ENCODE data around the gene CEACAM21. TPM values are rescaled to one million over a fixed set of nuclear protein-coding genes. Genes with fewer than 3 reads are reported as not detected.

Gene CEACAM21
- total RNA-seq, 2 donors from 2014 or later, result 0.52 TPM; not detected in 1

GRCh38 chr19:41624937-41625336 lies 49.0 kb downstream of the CEACAM21 start:
- WGBS, 2 donors, result 46% methylated on average over 4 of the region's 4 CpGs; no CpG with 5 or more reads in 1 of the 2 donors
- no peaks in the 10 kb centered on the region for H3K36me3 ChIP-seq (replicated peaks in 1 of 2; ENCODE audit: insufficient read depth in 1 of 2, low read depth in 2 of 2)
- no peak for ATAC-seq

GRCh38 chr19:41626278-41626677 lies 50.3 kb downstream of the CEACAM21 start:
- Histone ChIP-seq H3K4me1 (peaks cover 11% of the 10 kb centered on the region), H3K9me3 (no peaks in the 10 kb centered on the region), H3K27me3 (no peaks in the 10 kb centered on the region), H3K4me3 (no peak overlapping the region), H3K27ac (peak overlapping the region in 1 of 4 donors; percentile 66), H3K36me3 (replicated peaks in 1 of 2; ENCODE audit: insufficient read depth in 1 of 2, low read depth in 2 of 2) (no peaks in the 10 kb centered on the region)
- 17 to 19% methylated on average over 3 of the region's 3 CpGs for whole genome bisulfite sequencing, 2 donors
- no peak for DNase-seq
- ATAC-seq, result no peak
- TF ChIP-seq POLR2A (IDR thresholded peaks at IDR 0.05) (no peak), CTCF (IDR thresholded peaks at IDR 0.05) (no peak)
- intact Hi-C loops (cut with DNase I), result no loop called here

More at GRCh38 chr19:41624937-41625336, 49.0 kb downstream of the CEACAM21 start:
- Histone ChIP-seq H3K4me3 (no peak overlapping the region), H3K9me3 (no peaks in the 10 kb centered on the region), H3K27ac (no peak overlapping the region), H3K4me1 (peaks cover 11% of the 10 kb centered on the region), H3K27me3 (no peaks in the 10 kb centered on the region)
- TF ChIP-seq CTCF (IDR thresholded peaks at IDR 0.05), result no peak
- TF ChIP-seq POLR2A (IDR thresholded peaks at IDR 0.05), result no peak
- intact Hi-C loops (cut with DNase I), result no loop called here
- no peak for DNase-seq

GRCh38 chr19:41626877-41627276 lies 50.9 kb downstream of the CEACAM21 start, which contains the start of gene CEACAM4:
CEACAM4 (minus strand) TSS chr19:41627074; CDS start chr19:41626963, 111 bp downstream.
- 5 to 10% methylated on average over 7 of the region's 7 CpGs for WGBS, 2 donors
- no peak for ATAC-seq

GRCh38 chr19:41627966-41628675 lies 52.2 kb downstream of the CEACAM21 start:
- intact Hi-C loops (cut with DNase I), result no loop called here
- 62 to 67% methylated on average over 7 to 8 of the region's 8 CpGs for WGBS, 2 donors
- Histone ChIP-seq H3K27me3 (no peaks in the 10 kb centered on the region), H3K4me3 (no peak overlapping the region), H3K4me1 (peaks cover 11% of the 10 kb centered on the region), H3K9me3 (no peaks in the 10 kb centered on the region), H3K27ac (no peak overlapping the region), H3K36me3 (replicated peaks in 1 of 2; ENCODE audit: insufficient read depth in 1 of 2, low read depth in 2 of 2) (no peaks in the 10 kb centered on the region)
- TF ChIP-seq POLR2A (IDR thresholded peaks at IDR 0.05), result no peak
- no peak for DNase-seq
- ATAC-seq, result no peak

More at GRCh38 chr19:41626877-41627276, 50.9 kb downstream of the CEACAM21 start, which contains the start of gene CEACAM4:
- peak within 1 kb of the TSS in 2 of 4 donors; percentile 6 to 66 for H3K27ac ChIP-seq
- H3K36me3 ChIP-seq (replicated peaks in 1 of 2; ENCODE audit: insufficient read depth in 1 of 2, low read depth in 2 of 2), result no peaks in the 10 kb centered on the region
- TF ChIP-seq CTCF (IDR thresholded peaks at IDR 0.05) (no peak), POLR2A (IDR thresholded peaks at IDR 0.05) (peak in 1 of 3 donors; percentile 71)
- DNase-seq, result peak in 1 of 4 donors; percentile 62
- intact Hi-C loops (cut with DNase I), result no loop called here
- H3K9me3 ChIP-seq, result no peaks in the 10 kb centered on the region
- no peak within 1 kb of the TSS for H3K4me3 ChIP-seq
- H3K4me1 ChIP-seq, result peaks cover 11% of the 10 kb centered on the region
- H3K27me3 ChIP-seq, result no peaks in the 10 kb centered on the region

Other genes starting within 250 kb of the CEACAM21 start
- gene TGFB1, start 222.2 kb upstream of the CEACAM21 start, total RNA-seq, result 10 to 100 TPM in 1 of 2 donors, 1 to 10 TPM in 1; 7.8 to 17.1 TPM
- gene B9D2, start 212.0 kb upstream of the CEACAM21 start, total RNA-seq, result 1 to 10 TPM in 1 of 2 donors, under 1 TPM in 1; 0.52 to 5.3 TPM
- gene TMEM91, start 199.6 kb upstream of the CEACAM21 start, total RNA-seq, result 10 to 100 TPM in 1 of 2 donors, 1 to 10 TPM in 1; 7.5 to 15.5 TPM
- gene EXOSC5, start 178.8 kb upstream of the CEACAM21 start, total RNA-seq, result 10 to 100 TPM in 1 of 2 donors, 1 to 10 TPM in 1; 4.3 to 22.8 TPM
- 10 to 100 TPM; 15.2 to 17.9 TPM for gene BCKDHA, start 178.3 kb upstream of the CEACAM21 start, total RNA-seq
- 1 to 10 TPM; 3.6 to 9.1 TPM for gene B3GNT8, start 148.8 kb upstream of the CEACAM21 start, total RNA-seq
- gene DMAC2, start 136.3 kb upstream of the CEACAM21 start, total RNA-seq, result 10 to 100 TPM; 13.5 to 45.5 TPM
- not detected for gene ERICH4, start 133.0 kb upstream of the CEACAM21 start, total RNA-seq
- 1 to 10 TPM in 1 of 2 donors, not detected in 1; 1.8 TPM for gene CEACAM4, start 50.9 kb downstream of the CEACAM21 start, total RNA-seq
- gene CEACAM7, start 112.1 kb downstream of the CEACAM21 start, total RNA-seq, result under 1 TPM; 0.52 to 0.99 TPM
- 1 to 10 TPM in 1 of 2 donors, not detected in 1; 4.9 TPM for gene CEACAM5, start 132.5 kb downstream of the CEACAM21 start, total RNA-seq
- 10 to 100 TPM in 1 of 2 donors, 1 to 10 TPM in 1; 3.0 to 27.0 TPM for gene CEACAM6, start 179.4 kb downstream of the CEACAM21 start, total RNA-seq
- not detected for gene CEACAM3, start 220.4 kb downstream of the CEACAM21 start, total RNA-seq